Astrocyte (in vitro differentiated cells and primary cell): Measurements from ENCODE around the gene JAKMIP1. TPM values are rescaled to one million over a fixed set of nuclear protein-coding genes. Genes with fewer than 3 reads are reported as not detected.

Source experiments
- DNase-seq: peaks from one replicate; pipeline ENCODE4 v3.0.0-alpha.2; 2010; ENCODE audit warnings: low read depth
- FAIRE-seq: peaks from 2 replicates; lab custom pipeline; 2011; peaks lifted over from hg19 to GRCh38; lab: Jason Lieb, UNC
- H2AFZ ChIP-seq: 2 replicates; pipeline ENCODE4 v1.6.0; 2012; ENCODE audit warnings: low read depth, low read length, inconsistent platforms
- H3K27ac ChIP-seq: 2 replicates; pipeline ENCODE4 v1.5.1; 2011; ENCODE audit warnings: low read depth, low read length, inconsistent platforms
- H3K27me3 ChIP-seq: 2 replicates; pipeline ENCODE4 v1.6.0; 2011; ENCODE audit warnings: low read length, inconsistent platforms; ENCODE audit not compliant: insufficient read depth
- H3K36me3 ChIP-seq: 2 replicates; pipeline ENCODE4 v1.5.1; 2011; ENCODE audit warnings: low read length, inconsistent platforms; ENCODE audit not compliant: insufficient read depth
- H3K4me1 ChIP-seq: 2 replicates; pipeline ENCODE4 v1.5.1; 2011; ENCODE audit warnings: low read length, inconsistent platforms; ENCODE audit not compliant: insufficient read depth
- H3K4me2 ChIP-seq: 2 replicates; pipeline ENCODE4 v1.6.0; 2012; ENCODE audit warnings: low read length, inconsistent platforms
- H3K4me3 ChIP-seq: 2 replicates; pipeline ENCODE4 v1.5.1; 2011; ENCODE audit warnings: low read depth, mild to moderate bottlenecking, low read length, inconsistent platforms; ENCODE audit not compliant: insufficient read depth
- H3K79me2 ChIP-seq: 2 replicates; pipeline ENCODE4 v1.6.0; 2012; ENCODE audit warnings: mild to moderate bottlenecking, low read length, inconsistent platforms; ENCODE audit not compliant: insufficient read depth
- H3K9ac ChIP-seq: 2 replicates; pipeline ENCODE4 v1.6.0; 2012; ENCODE audit warnings: mild to moderate bottlenecking, low read length, inconsistent platforms
- H3K9me3 ChIP-seq: 2 replicates; pipeline ENCODE4 v1.5.1; 2012; ENCODE audit warnings: low read depth, mild to moderate bottlenecking, low read length, inconsistent platforms; ENCODE audit not compliant: insufficient read depth
- H4K20me1 ChIP-seq: 2 replicates; pipeline ENCODE4 v1.6.0; 2012; ENCODE audit warnings: low read length, inconsistent platforms; ENCODE audit not compliant: insufficient read depth
- H3K27ac Mint-ChIP-seq: one replicate; pipeline ENCODE4 v1.8.0; 2021; ENCODE audit warnings: mild to moderate bottlenecking, mixed read lengths; ENCODE audit not compliant: unreplicated experiment
- H3K27me3 Mint-ChIP-seq: one replicate; pipeline ENCODE4 v1.8.0; 2021; ENCODE audit warnings: low read depth, mixed read lengths; ENCODE audit not compliant: unreplicated experiment
- H3K36me3 Mint-ChIP-seq: one replicate; pipeline ENCODE4 v1.8.0; 2021; ENCODE audit warnings: low read depth, mixed read lengths; ENCODE audit not compliant: unreplicated experiment
- H3K4me1 Mint-ChIP-seq: one replicate; pipeline ENCODE4 v1.8.0; 2021; ENCODE audit warnings: low read depth, mixed read lengths; ENCODE audit not compliant: unreplicated experiment
- H3K4me3 Mint-ChIP-seq: one replicate; pipeline ENCODE4 v1.8.0; 2021; ENCODE audit warnings: mild to moderate bottlenecking, moderate library complexity, mixed read lengths; ENCODE audit not compliant: unreplicated experiment
- H3K9me3 Mint-ChIP-seq: one replicate; pipeline ENCODE4 v1.8.0; 2021; ENCODE audit warnings: mild to moderate bottlenecking, mixed read lengths; ENCODE audit not compliant: unreplicated experiment
- EZH2 ChIP-seq: IDR thresholded peaks from 2 replicates; pipeline ENCODE4 v1.6.1; 2012; ENCODE audit warnings: mild to moderate bottlenecking, low read length, inconsistent platforms; ENCODE audit not compliant: insufficient read depth
- total RNA-seq: library from RNA; stranded (reverse); gene quantifications from 2 replicates; pipeline ENCODE4 v1.2.1, GENCODE V29; 2021
- TF ChIP-seq, protein P1 (sequence below): IDR thresholded peaks from 2 replicates; pipeline ENCODE4 v1.5.1; 2011; ENCODE audit warnings: low read depth, mild to moderate bottlenecking, inconsistent platforms, low read length, moderate library complexity; ENCODE audit not compliant: insufficient read depth

The JAKMIP1 gene
- total RNA-seq, 1 donor from 2014 or later = 0.50 TPM

DNA sequence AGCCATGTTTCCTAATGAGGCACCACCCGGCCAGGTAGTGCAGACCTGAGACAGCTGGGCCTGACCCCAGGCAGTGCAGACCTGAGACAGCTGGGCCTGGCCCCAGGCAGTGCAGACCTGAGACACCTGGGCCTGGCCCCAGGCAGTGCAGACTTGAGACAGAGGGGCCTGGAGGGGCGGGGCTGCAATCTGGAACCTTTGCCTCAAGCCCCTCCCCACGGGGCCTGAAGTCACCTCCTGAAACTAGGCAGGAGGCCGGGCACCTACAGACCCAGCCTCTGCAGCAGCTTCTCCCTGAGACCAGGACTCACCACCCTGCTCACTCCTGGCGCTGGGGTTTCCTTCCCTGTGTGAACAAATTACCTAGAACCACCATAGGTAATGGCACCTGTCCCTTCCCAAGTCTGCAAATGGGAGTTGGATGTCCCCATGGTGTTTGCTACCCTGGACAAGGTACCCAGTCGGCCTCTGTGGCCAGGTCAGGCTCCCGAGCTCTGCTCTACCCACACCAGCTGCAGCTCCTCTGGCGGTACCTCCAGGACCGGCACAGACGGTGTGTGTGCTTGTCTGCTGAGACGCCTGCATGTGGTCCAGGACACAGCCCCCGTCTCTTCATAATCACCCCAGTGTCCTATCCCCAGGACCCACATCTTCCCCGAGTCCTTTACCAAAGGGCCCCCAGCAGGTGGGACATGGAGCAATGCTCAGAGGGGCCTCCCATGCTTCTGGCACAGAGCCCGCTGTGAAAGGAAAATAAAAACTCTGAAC lies 129.0 kb downstream of the JAKMIP1 start:
- no peaks in the 10 kb centered on the region for H3K4me1 ChIP-seq
- no peaks in the 10 kb centered on the region for H3K36me3 ChIP-seq
- no peak overlapping the region for H3K9ac ChIP-seq
- H3K4me3 ChIP-seq = no peak overlapping the region
- Mint-ChIP-seq H3K36me3 (no peaks in the 10 kb centered on the region), H3K27ac (peak overlapping the region; percentile 62), H3K9me3 (peaks cover 2% of the 10 kb centered on the region), H3K4me1 (peaks cover 2% of the 10 kb centered on the region), H3K27me3 (peaks cover 55% of the 10 kb centered on the region), H3K4me3 (no peak overlapping the region)
- H3K79me2 ChIP-seq = no peaks in the 10 kb centered on the region
- H3K4me2 ChIP-seq = no peak overlapping the region
- no peak overlapping the region for H3K27ac ChIP-seq
- H3K27me3 ChIP-seq = no peaks in the 10 kb centered on the region
- H4K20me1 ChIP-seq = no peaks in the 10 kb centered on the region
- FAIRE-seq (no peak), DNase-seq (no peak)
- no peak overlapping the region for H2AFZ ChIP-seq
- H3K9me3 ChIP-seq = no peaks in the 10 kb centered on the region
- no peak for TF ChIP-seq EZH2
- TF ChIP-seq, protein P1, sequence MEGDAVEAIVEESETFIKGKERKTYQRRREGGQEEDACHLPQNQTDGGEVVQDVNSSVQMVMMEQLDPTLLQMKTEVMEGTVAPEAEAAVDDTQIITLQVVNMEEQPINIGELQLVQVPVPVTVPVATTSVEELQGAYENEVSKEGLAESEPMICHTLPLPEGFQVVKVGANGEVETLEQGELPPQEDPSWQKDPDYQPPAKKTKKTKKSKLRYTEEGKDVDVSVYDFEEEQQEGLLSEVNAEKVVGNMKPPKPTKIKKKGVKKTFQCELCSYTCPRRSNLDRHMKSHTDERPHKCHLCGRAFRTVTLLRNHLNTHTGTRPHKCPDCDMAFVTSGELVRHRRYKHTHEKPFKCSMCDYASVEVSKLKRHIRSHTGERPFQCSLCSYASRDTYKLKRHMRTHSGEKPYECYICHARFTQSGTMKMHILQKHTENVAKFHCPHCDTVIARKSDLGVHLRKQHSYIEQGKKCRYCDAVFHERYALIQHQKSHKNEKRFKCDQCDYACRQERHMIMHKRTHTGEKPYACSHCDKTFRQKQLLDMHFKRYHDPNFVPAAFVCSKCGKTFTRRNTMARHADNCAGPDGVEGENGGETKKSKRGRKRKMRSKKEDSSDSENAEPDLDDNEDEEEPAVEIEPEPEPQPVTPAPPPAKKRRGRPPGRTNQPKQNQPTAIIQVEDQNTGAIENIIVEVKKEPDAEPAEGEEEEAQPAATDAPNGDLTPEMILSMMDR = no peak

DNA sequence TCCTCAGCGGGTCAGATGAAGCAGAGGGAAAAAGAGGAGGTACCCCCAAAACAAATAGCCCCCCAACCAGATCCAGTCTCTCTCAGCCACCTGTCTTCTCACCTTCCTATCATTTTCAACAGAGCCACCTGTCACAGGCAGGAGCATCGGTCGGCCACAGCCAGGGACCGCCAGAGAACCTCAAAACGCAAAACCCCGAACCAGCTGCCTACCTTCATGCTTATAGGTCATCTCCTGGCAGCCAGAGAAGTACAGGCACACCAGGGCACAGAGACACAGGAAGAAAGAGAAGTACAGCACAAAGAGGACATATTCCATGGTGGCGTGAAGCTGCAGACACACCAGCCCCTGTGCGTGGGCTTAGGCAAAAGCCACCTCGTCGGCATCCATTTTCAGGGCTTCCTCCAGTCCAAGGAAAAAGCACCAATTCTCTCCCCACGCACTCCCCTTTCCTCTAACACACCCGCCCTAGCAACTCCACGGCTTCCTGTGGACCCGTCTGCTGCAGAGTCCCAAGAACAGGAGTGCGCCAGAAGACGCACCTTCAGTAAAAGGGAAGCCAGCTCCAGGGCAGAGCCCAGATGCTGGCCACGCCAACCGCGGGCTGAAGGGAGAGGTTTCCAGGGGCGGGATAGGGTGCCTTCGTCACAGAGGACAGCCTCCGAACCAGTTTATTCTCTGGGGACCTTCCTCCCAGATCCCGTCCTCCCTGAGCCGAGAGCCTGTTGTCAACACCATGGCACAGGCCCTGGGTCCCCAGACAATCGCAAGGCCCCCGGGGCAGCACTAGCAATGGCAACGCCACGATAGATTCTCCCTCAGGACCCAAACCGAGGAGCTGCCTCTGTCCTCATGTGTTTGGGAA lies 130.3 kb downstream of the JAKMIP1 start:
- Histone ChIP-seq H3K27ac (no peak overlapping the region), H3K27me3 (no peaks in the 10 kb centered on the region), H3K4me3 (no peak overlapping the region), H3K79me2 (no peaks in the 10 kb centered on the region), H3K4me1 (no peaks in the 10 kb centered on the region), H3K9ac (no peak overlapping the region), H3K36me3 (no peaks in the 10 kb centered on the region), H3K9me3 (no peaks in the 10 kb centered on the region), H2AFZ (no peak overlapping the region), H4K20me1 (no peaks in the 10 kb centered on the region), H3K4me2 (no peak overlapping the region)
- no peak overlapping the region for H3K4me3 Mint-ChIP-seq
- no peak for DNase-seq
- H3K36me3 Mint-ChIP-seq = no peaks in the 10 kb centered on the region
- no peak for TF ChIP-seq EZH2
- TF ChIP-seq, protein P1 = no peak
- H3K27ac Mint-ChIP-seq = no peak overlapping the region
- peaks cover 2% of the 10 kb centered on the region for H3K9me3 Mint-ChIP-seq
- H3K27me3 Mint-ChIP-seq = peaks cover 60% of the 10 kb centered on the region
- no peak for FAIRE-seq
- H3K4me1 Mint-ChIP-seq = peaks cover 4% of the 10 kb centered on the region
